ENCODE data around the gene HSPE1.
"Not testable (repeated sequence)": the region's sequence is repeated elsewhere in the genome, so short reads cannot be mapped to it uniquely, and the experiment has no call there.

The HSPE1 gene

GRCh38 chr2:197499594-197500502 is at the start of gene HSPE1, which contains the start of gene HSPD1:
HSPE1 (plus strand) TSS chr2:197500379; CDS start chr2:197500437, 58 bp downstream.
HSPD1 (minus strand) TSS chr2:197499840; CDS start chr2:197498848, 992 bp downstream.
- in situ Hi-C loops (cut with HindIII; ENCODE audit: low sequenced_read_pairs), result no loop called here

- in situ Hi-C loops (cut with HindIII; ENCODE audit: low sequenced_read_pairs), result no loop called here
Measured at GRCh38 chr2:197450465-197450864, 49.7 kb upstream of the HSPE1 start.

GRCh38 chr2:197450935-197451358 is 49.2 kb upstream of the HSPE1 start:
- in situ Hi-C loops (cut with HindIII; ENCODE audit: low sequenced_read_pairs), result not testable (repeated sequence)

GRCh38 chr2:197452754-197453122 is 47.4 kb upstream of the HSPE1 start:
- in situ Hi-C loops (cut with HindIII; ENCODE audit: low sequenced_read_pairs), result no loop called here

- in situ Hi-C loops (cut with HindIII; ENCODE audit: low sequenced_read_pairs), result no loop called here
Measured at GRCh38 chr2:197453123-197453913, 46.9 kb upstream of the HSPE1 start, which contains the start of gene COQ10B. COQ10B (plus strand) TSS chr2:197453552; CDS start chr2:197453561, 9 bp downstream.

GRCh38 chr2:197453914-197454398 is 46.2 kb upstream of the HSPE1 start:
- in situ Hi-C loops (cut with HindIII; ENCODE audit: low sequenced_read_pairs), result no loop called here

- in situ Hi-C loops (cut with HindIII; ENCODE audit: low sequenced_read_pairs), result no loop called here
Measured at GRCh38 chr2:197454923-197455322, 45.3 kb upstream of the HSPE1 start.

- in situ Hi-C loops (cut with HindIII; ENCODE audit: low sequenced_read_pairs), result no loop called here
Measured at GRCh38 chr2:197455428-197455827, 44.8 kb upstream of the HSPE1 start.

GRCh38 chr2:197460649-197461048 is 39.5 kb upstream of the HSPE1 start:
- in situ Hi-C loops (cut with HindIII; ENCODE audit: low sequenced_read_pairs), result no loop called here

GRCh38 chr2:197461057-197461456 is 39.1 kb upstream of the HSPE1 start:
- in situ Hi-C loops (cut with HindIII; ENCODE audit: low sequenced_read_pairs), result no loop called here

GRCh38 chr2:197464175-197464574 is 36.0 kb upstream of the HSPE1 start:
- in situ Hi-C loops (cut with HindIII; ENCODE audit: low sequenced_read_pairs), result no loop called here

GRCh38 chr2:197472166-197472565 is 28.0 kb upstream of the HSPE1 start:
- in situ Hi-C loops (cut with HindIII; ENCODE audit: low sequenced_read_pairs), result no loop called here

GRCh38 chr2:197477797-197478196 is 22.4 kb upstream of the HSPE1 start:
- in situ Hi-C loops (cut with HindIII; ENCODE audit: low sequenced_read_pairs), result no loop called here

- in situ Hi-C loops (cut with HindIII; ENCODE audit: low sequenced_read_pairs), result no loop called here
Measured at GRCh38 chr2:197480165-197481036, 19.8 kb upstream of the HSPE1 start.

GRCh38 chr2:197484248-197484647 is 15.9 kb upstream of the HSPE1 start:
- in situ Hi-C loops (cut with HindIII; ENCODE audit: low sequenced_read_pairs), result not testable (repeated sequence)

GRCh38 chr2:197486175-197486574 is 14.0 kb upstream of the HSPE1 start:
- in situ Hi-C loops (cut with HindIII; ENCODE audit: low sequenced_read_pairs), result no loop called here

- in situ Hi-C loops (cut with HindIII; ENCODE audit: low sequenced_read_pairs), result no loop called here
Measured at GRCh38 chr2:197487385-197487784, 12.8 kb upstream of the HSPE1 start.

GRCh38 chr2:197495433-197496134 is 4.6 kb upstream of the HSPE1 start:
- in situ Hi-C loops (cut with HindIII; ENCODE audit: low sequenced_read_pairs), result no loop called here

- in situ Hi-C loops (cut with HindIII; ENCODE audit: low sequenced_read_pairs), result no loop called here
Measured at GRCh38 chr2:197496695-197497094, 3.5 kb upstream of the HSPE1 start.

GRCh38 chr2:197497326-197497725 is 2.9 kb upstream of the HSPE1 start:
- in situ Hi-C loops (cut with HindIII; ENCODE audit: low sequenced_read_pairs), result no loop called here
